OCI-LY7 (cell line): ENCODE data around the gene ZCWPW2.

ENCODE experiments used
- CTCF ChIP-seq: fragments of 200-600 bp; sonication (generic); conservative IDR thresholded peaks from 2 replicates; pipeline ENCODE4 v1.5.1; 2014; ENCODE audit warnings: mild to moderate bottlenecking, antibody characterized with exemption, low read length, moderate library complexity, mixed read lengths
- EZH2phosphoT487 ChIP-seq: fragments of 200-600 bp; sonication (generic); IDR thresholded peaks from 2 replicates; pipeline ENCODE4 v1.6.1; 2018; ENCODE audit warnings: low read depth, borderline replicate concordance, mild to moderate bottlenecking, mixed run types, antibody characterized with exemption, low read length, moderate library complexity, mixed read lengths

GRCh38 chr3:28547677-28548076 is 199.2 kb downstream of the ZCWPW2 start:
- TF ChIP-seq CTCF (no peak), EZH2phosphoT487 (no peak)
